ENCODE measurements around the gene FSD1. TPM values are rescaled to one million over a fixed set of nuclear protein-coding genes. Genes with fewer than 3 reads are reported as not detected.

FSD1 gene
- total RNA-seq, 1 donor from 2014 or later = 13.2 TPM

DNA sequence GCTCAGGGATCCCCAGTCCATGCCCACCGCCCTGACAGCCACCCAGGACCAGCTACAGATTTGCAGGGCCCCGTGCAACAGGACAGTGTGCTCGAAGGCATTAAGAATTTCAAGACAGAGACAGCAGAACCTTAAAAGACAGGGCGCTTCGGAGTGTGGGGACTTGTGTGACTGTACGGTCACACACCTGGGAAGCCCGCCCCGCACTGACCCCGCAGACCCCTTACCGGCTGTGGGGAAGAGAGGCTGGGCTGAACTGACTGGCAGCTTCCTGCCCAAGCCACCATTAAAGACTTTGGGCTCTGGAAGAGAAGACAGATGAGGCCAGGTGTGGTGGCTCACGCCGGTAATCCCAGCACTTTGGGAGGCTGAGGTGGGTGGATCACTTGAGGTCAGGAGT, 19.8 kb downstream of the FSD1 start:
- no peak for DNase-seq (ENCODE audit: low read depth)
- Histone ChIP-seq H3K4me3 (ENCODE audit: low read depth, low read length) (no peak overlapping the region), H3K36me3 (ENCODE audit: control insufficient read depth, insufficient read depth, low read length) (no peaks in the 10 kb centered on the region), H3K27me3 (ENCODE audit: control insufficient read depth, insufficient read depth, low read length) (no peaks in the 10 kb centered on the region)
- TF ChIP-seq, protein P1, sequence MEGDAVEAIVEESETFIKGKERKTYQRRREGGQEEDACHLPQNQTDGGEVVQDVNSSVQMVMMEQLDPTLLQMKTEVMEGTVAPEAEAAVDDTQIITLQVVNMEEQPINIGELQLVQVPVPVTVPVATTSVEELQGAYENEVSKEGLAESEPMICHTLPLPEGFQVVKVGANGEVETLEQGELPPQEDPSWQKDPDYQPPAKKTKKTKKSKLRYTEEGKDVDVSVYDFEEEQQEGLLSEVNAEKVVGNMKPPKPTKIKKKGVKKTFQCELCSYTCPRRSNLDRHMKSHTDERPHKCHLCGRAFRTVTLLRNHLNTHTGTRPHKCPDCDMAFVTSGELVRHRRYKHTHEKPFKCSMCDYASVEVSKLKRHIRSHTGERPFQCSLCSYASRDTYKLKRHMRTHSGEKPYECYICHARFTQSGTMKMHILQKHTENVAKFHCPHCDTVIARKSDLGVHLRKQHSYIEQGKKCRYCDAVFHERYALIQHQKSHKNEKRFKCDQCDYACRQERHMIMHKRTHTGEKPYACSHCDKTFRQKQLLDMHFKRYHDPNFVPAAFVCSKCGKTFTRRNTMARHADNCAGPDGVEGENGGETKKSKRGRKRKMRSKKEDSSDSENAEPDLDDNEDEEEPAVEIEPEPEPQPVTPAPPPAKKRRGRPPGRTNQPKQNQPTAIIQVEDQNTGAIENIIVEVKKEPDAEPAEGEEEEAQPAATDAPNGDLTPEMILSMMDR (IDR thresholded peaks at IDR 0.05; ENCODE audit: insufficient read depth, low read length, poor library complexity, severe bottlenecking) = no peak

DNA sequence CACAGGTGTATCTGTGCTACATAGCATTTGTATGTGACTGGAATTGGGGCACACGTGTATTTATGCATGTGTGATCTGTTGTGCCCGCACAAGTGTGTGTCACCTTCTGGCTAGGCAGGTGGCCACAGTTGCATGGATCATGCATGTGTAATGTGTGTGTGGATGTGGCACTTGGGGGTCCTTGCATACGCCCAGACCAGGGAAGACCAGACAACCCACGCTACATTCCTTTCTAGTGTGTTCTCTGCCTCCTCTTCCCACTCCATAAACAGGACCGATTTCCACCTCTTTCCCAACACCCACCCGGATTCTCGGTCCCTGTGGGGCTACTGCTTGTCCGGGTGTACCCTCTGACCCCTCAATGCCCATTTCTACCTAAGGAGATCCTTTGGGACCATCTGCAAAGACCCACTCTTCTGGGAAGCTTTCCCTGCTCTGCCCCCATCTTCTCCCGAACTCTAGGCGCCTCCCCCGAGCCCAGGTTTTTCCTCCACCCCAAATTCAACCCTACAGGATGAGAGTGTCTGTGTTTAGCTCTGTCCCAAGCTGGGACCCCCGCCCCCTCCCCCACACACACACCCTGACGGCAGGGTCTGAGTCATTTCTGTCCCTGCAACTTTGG, 21.9 kb downstream of the FSD1 start:
- no peak overlapping the region for H3K4me3 ChIP-seq (ENCODE audit: low read depth, low read length)
- peaks cover 1% of the 10 kb centered on the region for H3K36me3 ChIP-seq (ENCODE audit: control insufficient read depth, insufficient read depth, low read length)
- TF ChIP-seq, protein P1 (IDR thresholded peaks at IDR 0.05; ENCODE audit: insufficient read depth, low read length, poor library complexity, severe bottlenecking) = no peak
- no peak for DNase-seq (ENCODE audit: low read depth)
- no peaks in the 10 kb centered on the region for H3K27me3 ChIP-seq (ENCODE audit: control insufficient read depth, insufficient read depth, low read length)

DNA sequence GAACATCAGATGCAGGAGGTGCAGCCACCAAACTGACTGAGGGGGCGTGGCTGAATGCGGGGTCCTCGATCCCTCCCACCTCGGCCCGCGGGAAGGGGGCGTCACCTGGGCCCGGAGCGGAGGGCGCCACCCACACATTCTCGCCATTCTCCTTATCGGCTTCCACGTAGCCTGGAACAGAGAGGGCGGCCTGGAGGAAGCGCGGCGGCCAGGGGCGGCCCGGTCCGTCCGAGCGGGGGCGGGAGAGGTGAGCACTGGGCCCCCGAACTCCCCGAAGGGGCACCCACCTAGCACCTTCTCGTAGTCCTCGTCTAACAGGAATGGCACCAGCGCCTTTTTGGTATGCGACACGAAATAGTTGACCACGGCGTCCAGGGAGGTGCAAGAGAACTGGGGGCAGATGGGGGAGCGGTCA, 22.4 kb downstream of the FSD1 start:
- H3K27me3 ChIP-seq (ENCODE audit: control insufficient read depth, insufficient read depth, low read length) = no peaks in the 10 kb centered on the region
- TF ChIP-seq, protein P1 (IDR thresholded peaks at IDR 0.05; ENCODE audit: insufficient read depth, low read length, poor library complexity, severe bottlenecking) = no peak
- DNase-seq (ENCODE audit: low read depth) = no peak
- peaks cover 1% of the 10 kb centered on the region for H3K36me3 ChIP-seq (ENCODE audit: control insufficient read depth, insufficient read depth, low read length)
- H3K4me3 ChIP-seq (ENCODE audit: low read depth, low read length) = no peak overlapping the region

DNA sequence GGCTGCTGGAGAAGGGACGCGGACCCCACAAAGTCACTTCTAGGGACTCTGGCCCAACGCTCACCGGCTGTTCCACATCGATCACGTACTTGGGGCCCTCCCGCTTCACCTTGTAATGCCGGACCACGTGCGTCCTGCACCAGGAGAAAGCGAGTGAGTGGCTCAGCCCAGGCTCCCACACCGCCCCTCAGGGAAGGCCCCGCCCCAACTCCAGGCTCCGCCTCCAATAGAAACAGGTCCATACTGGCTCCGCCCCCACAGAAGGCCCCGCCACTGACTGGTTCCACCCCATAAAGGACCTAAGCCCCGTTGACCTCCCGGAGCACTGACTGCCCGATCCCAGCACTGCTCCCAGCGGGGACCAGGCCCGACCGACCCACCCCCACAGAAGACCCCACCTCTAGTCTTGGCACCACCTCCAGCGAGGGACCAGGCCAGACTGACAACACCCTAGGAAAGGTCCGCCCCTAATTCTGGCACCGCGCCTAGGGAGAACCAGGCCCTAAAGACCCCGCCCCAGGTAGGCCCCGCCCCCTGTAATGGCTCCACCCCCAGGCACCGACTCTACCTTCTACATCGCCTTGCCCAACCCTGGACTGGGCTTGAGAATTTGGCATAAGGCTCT, 23.0 kb downstream of the FSD1 start:
- H3K4me3 ChIP-seq (ENCODE audit: low read depth, low read length) = peak overlapping the region; percentile 38
- peaks cover 1% of the 10 kb centered on the region for H3K36me3 ChIP-seq (ENCODE audit: control insufficient read depth, insufficient read depth, low read length)
- DNase-seq (ENCODE audit: low read depth) = no peak
- H3K27me3 ChIP-seq (ENCODE audit: control insufficient read depth, insufficient read depth, low read length) = no peaks in the 10 kb centered on the region
- TF ChIP-seq, protein P1 (IDR thresholded peaks at IDR 0.05; ENCODE audit: insufficient read depth, low read length, poor library complexity, severe bottlenecking) = no peak

DNA sequence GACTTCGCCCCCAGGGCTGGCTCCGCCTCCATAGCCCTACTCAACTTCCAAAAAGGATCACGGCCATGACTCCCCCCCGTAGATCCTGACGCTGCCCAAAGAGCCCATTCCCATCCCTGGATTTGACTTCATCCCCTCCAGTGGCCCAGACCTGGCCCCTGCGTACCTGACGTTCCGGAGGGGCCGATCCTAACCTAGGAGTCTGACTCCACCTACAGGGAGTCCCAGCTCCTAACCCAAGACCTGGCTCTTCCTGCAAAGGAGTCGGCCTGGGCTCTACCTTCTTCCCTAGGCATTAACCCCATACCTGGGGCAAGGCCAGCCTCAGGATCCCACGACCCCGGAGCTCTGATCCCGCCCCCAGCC, 23.5 kb downstream of the FSD1 start:
- Histone ChIP-seq H3K4me3 (ENCODE audit: low read depth, low read length) (peak overlapping the region; percentile 38), H3K36me3 (ENCODE audit: control insufficient read depth, insufficient read depth, low read length) (peaks cover 1% of the 10 kb centered on the region), H3K27me3 (ENCODE audit: control insufficient read depth, insufficient read depth, low read length) (no peaks in the 10 kb centered on the region)
- no peak for DNase-seq (ENCODE audit: low read depth)
- TF ChIP-seq, protein P1 (IDR thresholded peaks at IDR 0.05; ENCODE audit: insufficient read depth, low read length, poor library complexity, severe bottlenecking) = no peak

Data from kidney epithelial cell (primary cell).